Progenitor cell of endocrine pancreas (in vitro differentiated cells): ENCODE measurements around the gene ITGB1. TPM values are rescaled to one million over a fixed set of nuclear protein-coding genes. Genes with fewer than 3 reads are reported as not detected.

ENCODE experiments used
- DNase-seq: peaks from one replicate; pipeline ENCODE4 v3.0.0; 2021; ENCODE audit warnings: low spot score; ENCODE audit not compliant: unreplicated experiment
- H3K27ac Mint-ChIP-seq: 2 replicates; pipeline ENCODE4 v1.8.0; 2021; ENCODE audit warnings: mild to moderate bottlenecking, moderate library complexity, mixed read lengths
- H3K27me3 Mint-ChIP-seq: 2 replicates; pipeline ENCODE4 v1.8.0; 2021; ENCODE audit warnings: mixed read lengths
- H3K36me3 Mint-ChIP-seq: 2 replicates; pipeline ENCODE4 v1.8.0; 2022; ENCODE audit warnings: mixed read lengths; ENCODE audit not compliant: insufficient read depth
- H3K4me1 Mint-ChIP-seq: 2 replicates; pipeline ENCODE4 v1.8.0; 2021; ENCODE audit warnings: low read depth, mixed read lengths
- H3K4me3 Mint-ChIP-seq: 2 replicates; pipeline ENCODE4 v1.8.0; 2021; ENCODE audit warnings: low read depth, mild to moderate bottlenecking, moderate library complexity, mixed read lengths
- H3K9me3 Mint-ChIP-seq: 2 replicates; pipeline ENCODE4 v1.8.0; 2021; ENCODE audit warnings: low read depth, mixed read lengths
- CTCF ChIP-seq: fragments of 200-600 bp; sonication (generic); IDR thresholded peaks from one replicate; pipeline ENCODE4 v1.5.0; 2021; ENCODE audit warnings: antibody characterized with exemption, mild to moderate bottlenecking; ENCODE audit not compliant: unreplicated experiment
- total RNA-seq: library from RNA; stranded (reverse); gene quantifications from 2 replicates; pipeline ENCODE4 v1.2.1, GENCODE V29; 2021

The ITGB1 gene
- total RNA-seq, 1 donor from 2014 or later: 382 TPM

GRCh38 chr10:32941357-32941756, 16.7 kb downstream of the ITGB1 start:
- no peaks in the 10 kb centered on the region for H3K27me3 Mint-ChIP-seq
- peaks cover 4% of the 10 kb centered on the region for H3K36me3 Mint-ChIP-seq
- peaks cover 50% of the 10 kb centered on the region for H3K4me1 Mint-ChIP-seq
- peaks cover 3% of the 10 kb centered on the region for H3K9me3 Mint-ChIP-seq
- H3K4me3 Mint-ChIP-seq: no peak overlapping the region
- H3K27ac Mint-ChIP-seq: no peak overlapping the region
- no peak for TF ChIP-seq CTCF
- DNase-seq: no peak

- no peak overlapping the region for H3K27ac Mint-ChIP-seq
- peaks cover 48% of the 10 kb centered on the region for H3K4me1 Mint-ChIP-seq
- no peaks in the 10 kb centered on the region for H3K27me3 Mint-ChIP-seq
- peaks cover 3% of the 10 kb centered on the region for H3K9me3 Mint-ChIP-seq
- no peak overlapping the region for H3K4me3 Mint-ChIP-seq
- no peak for TF ChIP-seq CTCF
- DNase-seq: no peak
- peaks cover 7% of the 10 kb centered on the region for H3K36me3 Mint-ChIP-seq
Observed at GRCh38 chr10:32940321-32941301, 17.4 kb downstream of the ITGB1 start.

GRCh38 chr10:32939296-32940111, 18.5 kb downstream of the ITGB1 start:
- Mint-ChIP-seq H3K4me1 (peaks cover 49% of the 10 kb centered on the region), H3K27me3 (no peaks in the 10 kb centered on the region), H3K36me3 (peaks cover 13% of the 10 kb centered on the region)

GRCh38 chr10:32938554-32939061, 19.4 kb downstream of the ITGB1 start:
- peaks cover 44% of the 10 kb centered on the region for H3K4me1 Mint-ChIP-seq
- no peak for TF ChIP-seq CTCF
- peak overlapping the region; percentile 93 for H3K27ac Mint-ChIP-seq
- H3K9me3 Mint-ChIP-seq: no peaks in the 10 kb centered on the region
- no peaks in the 10 kb centered on the region for H3K27me3 Mint-ChIP-seq
- H3K36me3 Mint-ChIP-seq: peaks cover 10% of the 10 kb centered on the region
- H3K4me3 Mint-ChIP-seq: peak overlapping the region; percentile 7
- DNase-seq: no peak

More at GRCh38 chr10:32939296-32940111, 18.5 kb downstream of the ITGB1 start:
- Mint-ChIP-seq H3K9me3 (no peaks in the 10 kb centered on the region), H3K27ac (peak overlapping the region; percentile 87), H3K4me3 (no peak overlapping the region)
- TF ChIP-seq CTCF: no peak
- DNase-seq: no peak

GRCh38 chr10:32937911-32938424, 20.1 kb downstream of the ITGB1 start:
- TF ChIP-seq CTCF: no peak
- peak overlapping the region; percentile 93 for H3K27ac Mint-ChIP-seq
- H3K9me3 Mint-ChIP-seq: no peaks in the 10 kb centered on the region
- peak overlapping the region; percentile 7 for H3K4me3 Mint-ChIP-seq
- DNase-seq: no peak
- H3K36me3 Mint-ChIP-seq: peaks cover 11% of the 10 kb centered on the region
- no peaks in the 10 kb centered on the region for H3K27me3 Mint-ChIP-seq
- peaks cover 40% of the 10 kb centered on the region for H3K4me1 Mint-ChIP-seq
